GM19395 (cell line): ENCODE results near the gene TRIO.

Source experiments
- ATAC-seq: cut with Tn5 transposase; IDR thresholded peaks from one replicate; pipeline ENCODE4 v1.9.1; 2021; ENCODE audit warnings: mild to moderate bottlenecking, moderate library complexity; ENCODE audit not compliant: unreplicated experiment

The TRIO gene

GRCh38 chr5:14165375-14166106, 22.4 kb downstream of the TRIO start:
- ATAC-seq: no peak

GRCh38 chr5:14166437-14166836, 23.3 kb downstream of the TRIO start:
- ATAC-seq: no peak

GRCh38 chr5:14167211-14167845, 24.2 kb downstream of the TRIO start:
- ATAC-seq: no peak

DNA sequence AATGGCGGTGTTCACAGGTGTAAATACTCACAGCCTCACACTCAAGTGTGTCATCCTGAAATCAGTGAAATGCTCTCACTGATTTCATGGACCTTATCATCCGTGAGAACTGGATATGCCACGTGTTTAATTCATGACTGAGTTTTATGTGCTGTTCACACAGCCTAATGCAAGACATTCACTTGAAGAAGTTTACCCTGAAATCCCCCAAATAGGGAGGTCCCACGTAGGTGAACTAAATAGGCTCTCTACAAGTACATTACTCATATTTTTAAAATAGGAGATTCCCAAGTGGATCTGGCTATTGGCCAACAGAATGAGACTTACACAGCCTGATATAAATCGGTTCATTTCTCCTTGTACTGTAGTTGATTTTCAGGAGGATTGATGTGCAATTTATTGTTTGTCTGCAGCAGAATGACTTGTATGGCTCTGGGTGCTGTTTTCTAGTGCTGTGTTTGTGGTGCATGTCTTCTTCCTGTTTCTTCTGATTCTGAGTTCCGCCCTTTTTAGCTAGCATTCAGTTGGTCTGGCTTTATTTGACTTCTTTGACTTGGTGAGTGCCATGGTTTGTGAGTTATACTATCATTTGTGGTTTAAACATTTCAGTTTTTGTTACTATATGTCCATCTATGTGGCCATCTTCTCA, 25.1 kb downstream of the TRIO start:
- peak; percentile 42 for ATAC-seq

DNA sequence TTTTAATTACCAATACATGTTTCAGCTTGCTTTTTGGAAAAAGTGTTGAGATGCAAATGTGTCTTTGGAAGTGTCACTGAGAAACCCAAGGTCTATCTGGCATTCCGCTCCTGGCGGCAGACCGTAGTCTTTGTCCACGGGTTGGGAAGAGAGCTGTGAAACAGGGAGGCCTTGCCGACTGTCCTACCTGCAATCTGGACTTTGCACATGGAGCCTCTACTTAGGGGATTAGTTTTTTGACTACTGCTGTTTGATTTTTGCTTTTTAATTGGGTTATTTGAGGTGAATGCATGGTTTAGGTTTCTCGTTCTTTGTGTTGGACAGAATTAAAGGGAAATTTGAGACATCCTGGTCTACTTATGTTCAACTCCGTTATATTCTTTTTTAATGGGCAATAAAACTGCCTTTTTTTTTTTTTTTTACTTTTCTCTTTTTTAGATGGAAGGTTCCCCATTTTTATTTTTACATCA, 25.7 kb downstream of the TRIO start:
- ATAC-seq: no peak

- ATAC-seq: no peak
These were observed 27.9 kb downstream of the TRIO start for GRCh38 chr5:14171046-14171445.

DNA sequence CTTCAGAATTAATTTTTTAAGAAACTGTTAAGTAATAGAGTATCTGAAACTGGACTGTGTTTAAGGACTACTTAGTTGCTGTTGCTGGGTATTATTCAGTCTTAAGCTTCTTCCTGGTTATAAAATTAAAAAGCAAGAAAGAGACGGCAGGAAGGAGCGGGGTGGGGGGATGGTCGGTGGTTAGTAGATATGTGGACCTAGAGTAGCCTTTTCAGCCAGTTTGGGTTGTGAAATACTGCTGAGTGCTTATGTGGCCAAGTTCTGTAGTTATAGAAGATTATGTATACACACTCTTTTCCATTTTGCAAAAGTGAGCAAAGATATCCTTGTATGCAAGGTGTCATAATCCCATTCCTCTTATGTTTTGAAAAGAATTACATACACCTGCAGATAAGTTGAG, 28.5 kb downstream of the TRIO start:
- no peak for ATAC-seq

DNA sequence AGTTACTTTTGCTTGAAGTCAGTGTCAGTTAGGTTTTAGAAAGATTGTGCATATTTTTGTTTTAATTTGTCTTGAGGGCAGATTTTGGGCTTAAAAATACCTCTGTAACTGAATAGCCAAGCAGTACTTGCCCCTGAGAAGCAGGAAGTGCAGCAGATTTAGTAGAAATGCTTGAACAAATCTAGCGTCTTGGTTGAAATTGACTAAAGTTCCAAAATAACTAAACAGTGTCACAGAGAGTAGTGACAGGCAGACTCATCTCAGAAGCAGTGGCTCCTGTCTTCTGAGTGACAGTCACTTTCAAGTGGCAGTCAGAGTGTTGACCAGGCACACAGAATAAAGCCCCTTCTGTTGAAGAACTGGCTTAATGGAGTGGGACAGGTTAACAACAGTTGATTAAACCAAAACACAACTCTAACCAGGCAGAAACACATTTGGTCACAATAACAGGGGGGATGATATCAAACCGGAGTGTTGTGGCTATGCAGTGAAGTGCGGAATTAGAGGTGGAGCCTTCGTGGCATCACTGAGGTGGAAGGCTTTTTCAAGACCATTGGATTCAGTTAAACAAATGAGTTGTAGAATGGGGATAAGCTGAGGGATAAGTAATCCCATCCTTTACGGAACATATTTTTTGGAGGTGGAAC, 29.1 kb downstream of the TRIO start:
- peak; percentile 55 for ATAC-seq

DNA sequence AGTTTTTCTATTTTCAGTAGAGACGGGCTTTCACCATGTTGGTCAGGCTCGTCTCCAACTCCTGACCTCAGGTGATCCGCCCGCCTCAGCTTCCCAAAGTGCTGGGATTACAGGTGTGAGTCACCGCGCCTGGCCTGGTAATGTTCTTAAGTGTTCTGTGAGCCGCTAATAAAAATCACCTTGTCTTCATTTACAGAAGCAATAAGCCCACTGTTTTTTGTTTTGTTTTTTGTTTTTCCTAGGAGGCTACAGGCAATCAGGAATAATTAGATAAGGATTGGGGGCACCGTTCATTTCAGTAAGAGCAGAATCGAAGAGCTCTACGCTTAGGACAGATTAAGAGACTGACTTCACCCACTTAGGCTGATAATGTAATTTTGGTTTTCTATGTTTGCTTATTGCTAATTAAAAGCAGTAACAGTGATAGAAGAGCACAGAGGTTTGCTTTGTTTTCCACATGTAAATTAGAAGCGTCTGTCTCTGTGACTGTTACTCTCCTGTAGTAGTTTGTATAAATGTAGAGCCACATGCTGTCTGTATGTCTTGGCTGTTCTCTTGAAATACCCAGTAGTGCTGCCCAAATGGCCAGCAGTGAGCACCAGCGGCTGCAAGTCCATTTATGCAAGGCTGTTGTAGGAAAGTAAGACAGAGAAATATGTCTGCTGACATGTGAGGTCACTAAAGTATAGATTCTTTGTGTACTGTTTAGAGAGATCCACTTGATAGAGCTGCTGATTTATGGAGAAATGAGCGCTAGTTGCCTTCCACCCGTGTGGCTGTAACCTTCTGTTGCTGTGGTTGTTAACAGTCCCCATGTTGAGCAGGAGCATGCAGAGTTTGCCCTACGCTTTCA, 30.5 kb downstream of the TRIO start:
- no peak for ATAC-seq

DNA sequence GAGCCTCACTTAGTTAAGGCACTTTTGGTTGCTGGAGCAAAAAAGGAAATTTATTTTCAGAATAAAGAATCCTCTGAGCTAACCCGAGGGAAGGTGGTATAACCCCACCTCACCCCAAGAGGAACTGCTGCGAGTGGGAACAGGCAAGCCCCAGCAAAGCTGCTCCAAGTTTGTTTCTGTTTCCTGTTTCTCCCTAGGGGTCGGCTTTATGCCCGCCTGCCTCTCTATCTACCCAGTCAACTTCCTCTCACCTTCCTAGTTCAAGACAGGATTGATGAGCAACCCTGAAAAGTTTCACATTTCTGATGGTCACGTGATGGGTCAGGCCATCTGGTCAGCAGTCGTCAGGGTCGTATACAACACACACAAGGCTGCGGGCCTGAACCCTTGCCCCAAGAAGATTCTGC, 31.1 kb downstream of the TRIO start:
- peak; percentile 41 for ATAC-seq

DNA sequence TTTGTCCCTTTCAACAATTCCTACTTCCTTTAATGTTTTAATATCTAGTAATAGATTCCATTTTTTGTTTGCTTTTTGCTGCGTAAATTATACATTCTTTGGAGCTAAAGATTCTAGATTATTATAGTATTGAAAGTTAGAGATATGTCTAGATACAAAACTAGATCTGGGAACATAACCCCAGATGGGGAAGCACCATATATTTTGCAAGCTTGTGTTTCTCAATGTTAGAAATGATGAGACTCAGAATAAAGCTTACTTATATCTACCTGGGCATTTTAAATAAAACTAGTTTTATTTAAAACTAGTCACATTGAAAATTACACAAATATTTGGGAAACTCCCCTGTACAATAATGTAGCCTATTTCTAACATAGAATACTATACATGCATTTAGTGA, 32.2 kb downstream of the TRIO start:
- ATAC-seq: no peak

DNA sequence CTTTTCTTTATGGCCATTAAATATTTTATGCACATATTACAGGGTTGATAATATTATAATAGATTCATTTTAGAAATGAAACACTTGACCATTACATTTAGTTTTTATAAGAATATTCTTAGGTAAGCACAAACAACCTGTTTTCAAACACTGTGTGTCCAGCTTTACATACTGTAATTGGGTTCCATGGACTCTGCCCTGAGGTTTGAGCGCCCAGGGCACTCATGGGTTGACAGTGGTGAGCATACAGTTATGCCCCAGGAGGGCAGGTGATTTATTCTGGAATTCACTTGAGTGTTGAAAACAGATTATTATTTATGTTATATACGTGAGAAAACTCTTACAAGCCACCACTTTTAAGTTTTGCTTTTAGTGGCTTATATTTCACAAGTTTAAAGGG, 33.7 kb downstream of the TRIO start:
- ATAC-seq: no peak

DNA sequence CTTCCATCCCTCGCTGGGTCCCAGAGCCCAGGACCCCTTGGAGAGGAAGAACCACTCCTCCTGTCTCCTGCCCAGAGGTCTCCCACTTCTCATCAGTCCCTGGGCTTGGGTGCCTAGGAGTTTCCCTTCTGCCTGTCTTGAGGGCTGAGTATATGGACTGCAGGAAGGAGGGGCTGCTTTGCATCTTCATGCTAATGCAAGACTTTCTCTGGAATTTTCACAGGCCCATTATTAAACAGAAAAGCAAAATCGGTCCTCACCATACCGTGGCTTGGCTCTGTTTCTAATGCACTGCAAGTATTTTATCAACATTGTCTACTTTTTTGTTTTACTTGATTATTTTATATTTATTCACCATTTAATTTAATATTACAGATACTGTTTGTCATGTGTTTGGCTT, 34.5 kb downstream of the TRIO start:
- ATAC-seq: no peak

DNA sequence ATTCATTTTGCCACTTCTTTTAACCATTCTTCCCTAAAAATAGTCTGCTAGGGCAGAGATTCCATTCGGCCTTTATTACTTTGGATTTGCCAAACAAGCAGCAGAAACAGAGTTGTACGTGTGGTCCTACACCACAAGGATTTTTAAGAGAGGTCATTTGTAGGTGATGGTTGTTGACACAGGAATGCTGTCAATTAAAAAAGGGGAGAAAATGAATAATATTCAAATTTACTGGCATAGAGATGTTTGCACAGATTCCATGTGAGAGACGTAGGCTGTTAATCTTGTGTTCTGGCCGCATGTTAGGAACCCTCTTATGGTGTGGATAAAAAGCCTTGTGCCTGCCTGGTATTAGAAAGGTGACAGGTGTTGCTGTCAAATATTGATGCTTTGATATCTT, 34.9 kb downstream of the TRIO start:
- ATAC-seq: no peak

GRCh38 chr5:14178671-14179211, 35.6 kb downstream of the TRIO start:
- no peak for ATAC-seq

GRCh38 chr5:14179446-14179845, 36.3 kb downstream of the TRIO start:
- no peak for ATAC-seq

- ATAC-seq: no peak
These were observed 37.3 kb downstream of the TRIO start for GRCh38 chr5:14180437-14180836.

GRCh38 chr5:14181299-14181968, 38.3 kb downstream of the TRIO start:
- ATAC-seq: no peak

- ATAC-seq: no peak
These were observed 39.6 kb downstream of the TRIO start for GRCh38 chr5:14182761-14183160.
